K562 (cell line): ENCODE measurements around the gene LRRC74B.

Source experiments
- GATA2 ChIP-seq: sonication (generic); formaldehyde crosslinking; IDR thresholded peaks from 2 replicates; pipeline ENCODE4 v1.4.0; 2020; ENCODE audit warnings: mild to moderate bottlenecking, missing genetic modification reagents
- HDAC6 ChIP-seq: IDR thresholded peaks from 2 replicates; pipeline ENCODE4 v1.6.1; 2012; ENCODE audit warnings: low read depth, mild to moderate bottlenecking, control low read depth, inconsistent platforms, low read length, moderate library complexity
- SP1 ChIP-seq: sonication (generic); formaldehyde crosslinking; IDR thresholded peaks from 2 replicates; pipeline ENCODE4 v1.8.1; 2022; ENCODE audit warnings: mild to moderate bottlenecking, missing genetic modification reagents
- ZC3H11A ChIP-seq: IDR thresholded peaks from 2 replicates; pipeline ENCODE4 v1.6.1; 2012; ENCODE audit warnings: low read depth, low read length, improper control_type of control experiment
- ZKSCAN1 ChIP-seq: fragments of 150-350 bp; IDR thresholded peaks from 2 replicates; pipeline ENCODE4 v1.6.1; 2016; ENCODE audit warnings: low read depth, low read length
- ZSCAN29 ChIP-seq: fragments of 450-650 bp; IDR thresholded peaks from 2 replicates; pipeline ENCODE4 v1.6.1; 2017
- TF ChIP-seq, protein P1 (sequence below): sonication (generic); formaldehyde crosslinking; IDR thresholded peaks from 2 replicates; pipeline ENCODE4 v1.8.1; 2023; ENCODE audit warnings: mild to moderate bottlenecking, missing genetic modification reagents
- TF ChIP-seq, protein P2 (sequence below), 3 experiments: IDR thresholded peaks in 2 of 3; conservative IDR thresholded peaks in 1 of 3; 2 replicates each; pipeline ENCODE4 v1.5.1; 2011 to 2012; ENCODE audit warnings: low read length in 3 of 3, mild to moderate bottlenecking in 3 of 3, control low read depth in 2 of 3, improper control_type of control experiment in 1 of 3, inconsistent platforms in 1 of 3, low read depth in 1 of 3, mixed read lengths in 1 of 3, moderate library complexity in 1 of 3; ENCODE audit not compliant: insufficient read depth in 2 of 3

DNA sequence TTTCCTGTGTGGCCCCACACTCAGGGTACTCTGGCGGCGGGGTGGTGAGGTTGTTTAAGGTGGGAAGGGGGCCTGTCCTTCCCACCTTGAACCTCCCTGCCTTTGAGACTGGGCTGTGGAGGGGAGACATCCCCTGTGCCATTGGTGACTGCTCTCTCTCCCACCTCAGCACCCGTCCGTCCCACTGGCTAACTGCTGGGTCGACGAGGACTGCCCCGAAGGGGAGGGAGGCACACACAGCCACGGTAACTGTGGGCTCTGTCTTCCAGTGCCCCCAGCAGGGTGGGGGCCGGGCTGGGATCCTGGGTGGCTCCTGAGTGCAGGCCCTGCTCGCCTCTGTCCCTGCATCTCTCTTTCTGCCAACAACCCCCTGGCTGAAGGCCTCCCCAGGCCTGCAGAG, 23.2 kb upstream of the LRRC74B start:
- no peak for TF ChIP-seq SP1
- no peak for TF ChIP-seq ZC3H11A
- TF ChIP-seq, protein P1, sequence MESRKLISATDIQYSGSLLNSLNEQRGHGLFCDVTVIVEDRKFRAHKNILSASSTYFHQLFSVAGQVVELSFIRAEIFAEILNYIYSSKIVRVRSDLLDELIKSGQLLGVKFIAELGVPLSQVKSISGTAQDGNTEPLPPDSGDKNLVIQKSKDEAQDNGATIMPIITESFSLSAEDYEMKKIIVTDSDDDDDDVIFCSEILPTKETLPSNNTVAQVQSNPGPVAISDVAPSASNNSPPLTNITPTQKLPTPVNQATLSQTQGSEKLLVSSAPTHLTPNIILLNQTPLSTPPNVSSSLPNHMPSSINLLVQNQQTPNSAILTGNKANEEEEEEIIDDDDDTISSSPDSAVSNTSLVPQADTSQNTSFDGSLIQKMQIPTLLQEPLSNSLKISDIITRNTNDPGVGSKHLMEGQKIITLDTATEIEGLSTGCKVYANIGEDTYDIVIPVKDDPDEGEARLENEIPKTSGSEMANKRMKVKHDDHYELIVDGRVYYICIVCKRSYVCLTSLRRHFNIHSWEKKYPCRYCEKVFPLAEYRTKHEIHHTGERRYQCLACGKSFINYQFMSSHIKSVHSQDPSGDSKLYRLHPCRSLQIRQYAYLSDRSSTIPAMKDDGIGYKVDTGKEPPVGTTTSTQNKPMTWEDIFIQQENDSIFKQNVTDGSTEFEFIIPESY (CRISPR knock-in tag) = no peak
- TF ChIP-seq HDAC6 = no peak
- TF ChIP-seq, protein P2, sequence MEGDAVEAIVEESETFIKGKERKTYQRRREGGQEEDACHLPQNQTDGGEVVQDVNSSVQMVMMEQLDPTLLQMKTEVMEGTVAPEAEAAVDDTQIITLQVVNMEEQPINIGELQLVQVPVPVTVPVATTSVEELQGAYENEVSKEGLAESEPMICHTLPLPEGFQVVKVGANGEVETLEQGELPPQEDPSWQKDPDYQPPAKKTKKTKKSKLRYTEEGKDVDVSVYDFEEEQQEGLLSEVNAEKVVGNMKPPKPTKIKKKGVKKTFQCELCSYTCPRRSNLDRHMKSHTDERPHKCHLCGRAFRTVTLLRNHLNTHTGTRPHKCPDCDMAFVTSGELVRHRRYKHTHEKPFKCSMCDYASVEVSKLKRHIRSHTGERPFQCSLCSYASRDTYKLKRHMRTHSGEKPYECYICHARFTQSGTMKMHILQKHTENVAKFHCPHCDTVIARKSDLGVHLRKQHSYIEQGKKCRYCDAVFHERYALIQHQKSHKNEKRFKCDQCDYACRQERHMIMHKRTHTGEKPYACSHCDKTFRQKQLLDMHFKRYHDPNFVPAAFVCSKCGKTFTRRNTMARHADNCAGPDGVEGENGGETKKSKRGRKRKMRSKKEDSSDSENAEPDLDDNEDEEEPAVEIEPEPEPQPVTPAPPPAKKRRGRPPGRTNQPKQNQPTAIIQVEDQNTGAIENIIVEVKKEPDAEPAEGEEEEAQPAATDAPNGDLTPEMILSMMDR (IDR thresholded peaks at IDR 0.05 in 2 of 3, conservative IDR thresholded peaks at IDR 0.05 in 1 of 3; ENCODE audit: insufficient read depth in 2 of 3, low read depth in 1 of 3, low read length in 3 of 3) = no peak
- no peak for TF ChIP-seq ZKSCAN1
- TF ChIP-seq GATA2 = no peak
- no peak for TF ChIP-seq ZSCAN29
